HepG2 (cell line): ENCODE results near the gene NMBR. TPM values are rescaled to one million over a fixed set of nuclear protein-coding genes. Genes with fewer than 3 reads are reported as not detected.

Source experiments
- ATAC-seq: fragments of 200-7000 bp; cut with Tn5 transposase; 3 replicates; pipeline ENCODE4 v1.9.1; 2020; ENCODE audit warnings: mild to moderate bottlenecking, moderate library complexity
- BruUV-seq: library from RNA; stranded (reverse); fragments of 400-500 nt; replicated peaks from 2 replicates; lab custom pipeline; 2021; lab: Mats Ljungman, UMichigan
- CTCF ChIA-PET: fragments of 300-600 bp; formaldehyde crosslinking; extraction: SDS; loops from one replicate; lab custom pipeline; 2021; ENCODE audit warnings: low total read pairs, inconsistent platforms, low intra/inter-chr PET ratio; lab: Yijun Ruan, JAX
- POLR2A ChIA-PET: fragments of 350-600 bp; sonication (Branson Sonifier 250); formaldehyde crosslinking; loops from one replicate; lab custom pipeline; 2020; ENCODE audit warnings: antibody characterized with exemption, inconsistent platforms; lab: Yijun Ruan, JAX
- DNase-seq: peaks from one replicate; pipeline ENCODE4 v3.0.0-alpha.2; 2015; ENCODE audit warnings: low spot score
- FAIRE-seq: peaks from 3 replicates; lab custom pipeline; 2011; peaks lifted over from hg19 to GRCh38; lab: Jason Lieb, UNC
- H2AFZ ChIP-seq: one replicate; pipeline ENCODE4 v1.6.1; 2011; ENCODE audit warnings: low read length, inconsistent platforms
- H3K27ac ChIP-seq: fragments of 300-600 bp; 3 replicates; pipeline ENCODE4 v1.8.0; 2011; ENCODE audit warnings: mixed run types, mild to moderate bottlenecking, mixed read lengths, low read length, inconsistent platforms; ENCODE audit not compliant: insufficient read depth; ENCODE audit errors: extremely low read length
- H3K27me3 ChIP-seq, 2 experiments: fragments of 200-600 bp in 1 of 2; 2 replicates in 1 of 2; 3 replicates in 1 of 2; pipeline versions ENCODE4 v1.6.0 to v1.8.0; 2011; ENCODE audit warnings: low read length in 2 of 2, mild to moderate bottlenecking in 2 of 2, moderate library complexity in 2 of 2, inconsistent platforms in 1 of 2; ENCODE audit not compliant: insufficient read depth in 2 of 2, control insufficient read depth in 1 of 2
- H3K36me3 ChIP-seq, 2 experiments: fragments of 200-600 bp in 1 of 2; replicated peaks in 1 of 2; 2 replicates in 1 of 2; 3 replicates in 1 of 2; pipeline versions ENCODE4 v1.5.1 to v1.8.0; 2011; ENCODE audit warnings: low read length in 2 of 2, inconsistent platforms in 1 of 2; ENCODE audit not compliant: insufficient read depth in 2 of 2, control insufficient read depth in 1 of 2
- H3K4me1 ChIP-seq: 2 replicates; pipeline ENCODE4 v1.5.1; 2012; ENCODE audit warnings: low read length, inconsistent platforms; ENCODE audit not compliant: insufficient read depth
- H3K4me2 ChIP-seq: 2 replicates; pipeline ENCODE4 v1.6.0; 2011; ENCODE audit warnings: low read depth, low read length, inconsistent platforms
- H3K4me3 ChIP-seq, 3 experiments: fragments of 200-600 bp in 1 of 3; sonication (generic), shearing (Covaris generic) in 1 of 3; replicated peaks in 1 of 3; 2 replicates each; pipeline ENCODE4 v1.5.1; 2011 to 2016; ENCODE audit warnings: low read length in 3 of 3, inconsistent platforms in 2 of 3, low read depth in 2 of 3, mild to moderate bottlenecking in 2 of 3, control low read depth in 1 of 3, mixed read lengths in 1 of 3; ENCODE audit not compliant: insufficient read depth in 1 of 3
- H3K79me2 ChIP-seq: one replicate; pipeline ENCODE4 v1.6.1; 2011; ENCODE audit warnings: low read length, inconsistent platforms; ENCODE audit not compliant: insufficient read depth
- H3K9ac ChIP-seq: 2 replicates; pipeline ENCODE4 v1.6.0; 2011; ENCODE audit warnings: mild to moderate bottlenecking, low read depth, low read length, inconsistent platforms; ENCODE audit not compliant: insufficient read depth
- H3K9me3 ChIP-seq: 2 replicates; pipeline ENCODE4 v1.5.1; 2012; ENCODE audit warnings: mild to moderate bottlenecking, low read length
- H4K20me1 ChIP-seq: 2 replicates; pipeline ENCODE4 v1.6.0; 2011; ENCODE audit warnings: inconsistent platforms, mild to moderate bottlenecking, low read length, moderate library complexity; ENCODE audit not compliant: insufficient read depth
- ATF2 ChIP-seq: sonication (generic); formaldehyde crosslinking; IDR thresholded peaks from 2 replicates; pipeline ENCODE4 v1.4.0; 2020; ENCODE audit warnings: missing genetic modification reagents
- BHLHE40 ChIP-seq: IDR thresholded peaks from 2 replicates; pipeline ENCODE4 v1.6.1; 2011; ENCODE audit warnings: low read length, improper control_type of control experiment
- JUN ChIP-seq: sonication (generic); formaldehyde crosslinking; IDR thresholded peaks from 2 replicates; pipeline ENCODE4 v1.4.0; 2020; ENCODE audit warnings: mild to moderate bottlenecking, missing genetic modification reagents
- MEIS1 ChIP-seq: sonication (generic); formaldehyde crosslinking; IDR thresholded peaks from 2 replicates; pipeline ENCODE4 v1.9.0; 2021; ENCODE audit warnings: mild to moderate bottlenecking, missing genetic modification reagents, moderate library complexity, borderline replicate concordance
- PHF21A ChIP-seq: sonication (generic); formaldehyde crosslinking; IDR thresholded peaks from 2 replicates; pipeline ENCODE4 v1.5.0; 2020; ENCODE audit warnings: mild to moderate bottlenecking, missing genetic modification reagents
- RFX1 ChIP-seq: fragments of 450-650 bp; IDR thresholded peaks from 2 replicates; pipeline ENCODE4 v1.6.1; 2017
- ZHX1 ChIP-seq: sonication (generic); formaldehyde crosslinking; IDR thresholded peaks from 2 replicates; pipeline ENCODE4 v1.8.1; 2022; ENCODE audit warnings: low read depth, mild to moderate bottlenecking, missing genetic modification reagents
- ZNF354B ChIP-seq: sonication (generic); formaldehyde crosslinking; IDR thresholded peaks from 2 replicates; pipeline ENCODE4 v1.8.0; 2022; ENCODE audit warnings: mild to moderate bottlenecking, missing genetic modification reagents
- ZNF703 ChIP-seq: sonication (generic); formaldehyde crosslinking; IDR thresholded peaks from 2 replicates; pipeline ENCODE4 v1.5.1; 2020; ENCODE audit warnings: missing genetic modification reagents, mild to moderate bottlenecking, moderate library complexity, borderline replicate concordance
- ZNF766 ChIP-seq: sonication (generic); formaldehyde crosslinking; IDR thresholded peaks from 2 replicates; pipeline ENCODE4 v1.5.0; 2020; ENCODE audit warnings: missing genetic modification reagents, borderline replicate concordance
- ZNF792 ChIP-seq: IDR thresholded peaks from 2 replicates; pipeline ENCODE4 v1.6.1; 2016
- ZNF83 ChIP-seq: sonication (generic); formaldehyde crosslinking; IDR thresholded peaks from 2 replicates; pipeline ENCODE4 v1.4.0; 2020; ENCODE audit warnings: missing genetic modification reagents, mild to moderate bottlenecking, borderline replicate concordance
- WGBS: methylation state at CpG from one replicate; pipeline ENCODE4 v1.1.6; 2017; ENCODE audit warnings: low lambda C conversion rate; 5-methylcytosine and 5-hydroxymethylcytosine counted together
- in situ Hi-C: cut with HindIII; loops from 2 replicates; pipeline ENCODE4 v1.10.0; 2017; ENCODE audit warnings: low pct_unique_long_range_greater_than_20kb; ENCODE audit not compliant: extremely low pct_ligation_motif_present
- intact Hi-C: fragments of 100-400 bp; cut with micrococcal nuclease; formaldehyde crosslinking; loops from one replicate; pipeline ENCODE4 v1.10.0; 2022; ENCODE audit not compliant: unreplicated experiment
- polyA plus RNA-seq, 8 experiments: library from polyadenylated mRNA; depleted of rRNA in 3 of 8; stranded (reverse) in 7 of 8; unstranded in 1 of 8; fragments of >200 nt; fragmentation: Illumina TruSeq in 4 of 8; extraction: Trizol in 4 of 8; gene quantifications; 2 replicates each; pipeline versions ENCODE4 v1.2.1 to v1.2.3, GENCODE V29; 2011 to 2016; ENCODE audit warnings: low read depth in 4 of 8, missing spikeins in 1 of 8, mixed read lengths in 1 of 8; ENCODE audit not compliant: insufficient read depth in 1 of 8
- total RNA-seq, 5 experiments: library from RNA; depleted of rRNA; stranded (reverse); fragments of >200 nt; fragmentation: Illumina TruSeq; extraction: Trizol; gene quantifications; 2 replicates each; pipeline ENCODE4 v1.2.3, GENCODE V29; 2016; ENCODE audit warnings: low read depth in 1 of 5
- TF ChIP-seq, protein P1 (sequence below): IDR thresholded peaks from 2 replicates; pipeline ENCODE4 v1.6.1; 2016; ENCODE audit warnings: missing compliant biosample characterization, missing genetic modification reagents, borderline replicate concordance

Gene NMBR
- total and polyA plus RNA-seq, 2 of the 13 experiments (the other 11 are each of a cell fraction or from before 2014, with no cell fraction given) = not detected

DNA sequence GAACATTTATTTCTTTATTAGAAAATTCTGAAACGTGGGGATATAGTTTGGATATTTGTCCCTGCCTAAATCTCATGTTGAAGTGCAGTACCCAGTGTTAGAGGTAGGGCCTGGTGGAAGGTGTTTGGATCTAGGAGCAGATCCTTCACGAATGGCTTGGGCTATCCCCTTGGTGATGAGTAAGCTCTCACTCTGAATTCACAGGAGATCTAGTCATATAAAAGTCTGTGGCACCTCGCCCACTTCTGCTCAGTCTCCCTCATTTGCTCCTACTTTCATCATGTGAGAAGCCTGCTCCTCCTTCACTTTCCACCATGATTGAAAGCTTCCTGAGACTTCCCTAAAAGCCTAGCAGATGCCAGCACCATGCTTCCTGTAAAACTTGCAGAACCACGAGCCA is 111.0 kb downstream of the NMBR start:
- Histone ChIP-seq H3K27ac (no peak overlapping the region), H4K20me1 (no peaks in the 10 kb centered on the region), H3K9ac (no peak overlapping the region), H3K79me2 (no peaks in the 10 kb centered on the region), H2AFZ (no peak overlapping the region), H3K36me3 (no peaks in the 10 kb centered on the region), H3K4me2 (no peak overlapping the region), H3K9me3 (no peaks in the 10 kb centered on the region), H3K27me3 (peaks cover 0 to 7% of the 10 kb centered on the region in 2 experiments; a peak in 3 of 5 replicates), H3K4me3 (no peak overlapping the region), H3K4me1 (no peaks in the 10 kb centered on the region)
- ATAC-seq (no peak), DNase-seq (no peak), FAIRE-seq (no peak)
- no TSS peak for BruUV-seq
- ChIA-PET CTCF (no interaction called here), POLR2A (no interaction called here)
- in situ Hi-C loops = no loop called here
- 3% methylated on average over 4 of the region's 4 CpGs for WGBS
- intact Hi-C loops = no loop called here
- TF ChIP-seq JUN (no peak), RFX1 (no peak), ATF2 (CRISPR knock-in tag) (no peak), ZHX1 (CRISPR knock-in tag) (no peak), ZNF792 (CRISPR knock-in tag) (no peak), ZNF703 (CRISPR knock-in tag) (no peak), ZNF354B (CRISPR knock-in tag) (no peak), ZNF766 (CRISPR knock-in tag) (no peak), BHLHE40 (no peak), ZNF83 (no peak), PHF21A (no peak), MEIS1 (CRISPR knock-in tag) (no peak)
- TF ChIP-seq, protein P1, sequence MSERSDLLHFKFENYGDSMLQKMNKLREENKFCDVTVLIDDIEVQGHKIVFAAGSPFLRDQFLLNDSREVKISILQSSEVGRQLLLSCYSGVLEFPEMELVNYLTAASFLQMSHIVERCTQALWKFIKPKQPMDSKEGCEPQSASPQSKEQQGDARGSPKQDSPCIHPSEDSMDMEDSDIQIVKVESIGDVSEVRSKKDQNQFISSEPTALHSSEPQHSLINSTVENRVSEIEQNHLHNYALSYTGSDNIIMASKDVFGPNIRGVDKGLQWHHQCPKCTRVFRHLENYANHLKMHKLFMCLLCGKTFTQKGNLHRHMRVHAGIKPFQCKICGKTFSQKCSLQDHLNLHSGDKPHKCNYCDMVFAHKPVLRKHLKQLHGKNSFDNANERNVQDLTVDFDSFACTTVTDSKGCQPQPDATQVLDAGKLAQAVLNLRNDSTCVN (CRISPR knock-in tag) = no peak
